GM19193 (cell line): ENCODE data around the gene PLPP1.

Experiments
- POLR2A ChIP-seq: IDR thresholded peaks from 4 replicates; pipeline ENCODE4 v1.6.1; 2011; ENCODE audit not compliant: insufficient read depth, insufficient read length; ENCODE audit errors: extremely low read depth

Gene PLPP1

GRCh38 chr5:55521881-55522280 lies 12.9 kb downstream of the PLPP1 start:
- no peak for TF ChIP-seq POLR2A

- no peak for TF ChIP-seq POLR2A
Measured at GRCh38 chr5:55520117-55520839, 14.5 kb downstream of the PLPP1 start.

GRCh38 chr5:55518831-55519390 lies 15.9 kb downstream of the PLPP1 start:
- no peak for TF ChIP-seq POLR2A

- no peak for TF ChIP-seq POLR2A
Measured at GRCh38 chr5:55517804-55518203, 17.0 kb downstream of the PLPP1 start.

GRCh38 chr5:55511010-55511409 lies 23.8 kb downstream of the PLPP1 start:
- no peak for TF ChIP-seq POLR2A

- TF ChIP-seq POLR2A, result no peak
Measured at GRCh38 chr5:55510523-55510880, 24.3 kb downstream of the PLPP1 start.

- no peak for TF ChIP-seq POLR2A
Measured at GRCh38 chr5:55509796-55510522, 24.8 kb downstream of the PLPP1 start.

GRCh38 chr5:55509097-55509496 lies 25.7 kb downstream of the PLPP1 start:
- no peak for TF ChIP-seq POLR2A

GRCh38 chr5:55507574-55507973 lies 27.2 kb downstream of the PLPP1 start:
- no peak for TF ChIP-seq POLR2A

GRCh38 chr5:55502759-55503158 lies 32.0 kb downstream of the PLPP1 start:
- no peak for TF ChIP-seq POLR2A

- TF ChIP-seq POLR2A, result no peak
Measured at GRCh38 chr5:55498457-55498856, 36.3 kb downstream of the PLPP1 start.

- no peak for TF ChIP-seq POLR2A
Measured at GRCh38 chr5:55497712-55498111, 37.1 kb downstream of the PLPP1 start.

GRCh38 chr5:55495216-55495615 lies 39.5 kb downstream of the PLPP1 start:
- TF ChIP-seq POLR2A, result no peak

GRCh38 chr5:55492449-55492848 lies 42.3 kb downstream of the PLPP1 start:
- TF ChIP-seq POLR2A, result no peak

GRCh38 chr5:55485073-55485472 lies 49.7 kb downstream of the PLPP1 start:
- TF ChIP-seq POLR2A, result no peak

GRCh38 chr5:55484531-55484930 lies 50.2 kb downstream of the PLPP1 start:
- TF ChIP-seq POLR2A, result no peak

GRCh38 chr5:55483885-55484284 lies 50.9 kb downstream of the PLPP1 start:
- no peak for TF ChIP-seq POLR2A

- TF ChIP-seq POLR2A, result no peak
Measured at GRCh38 chr5:55481293-55481855, 53.4 kb downstream of the PLPP1 start.
